HG03139 (cell line): ENCODE results near the gene EIF4E.
"Not testable (repeated sequence)": the region's sequence is repeated elsewhere in the genome, so short reads cannot be mapped to it uniquely, and the experiment has no call there.

Experiments used
- ATAC-seq: cut with Tn5 transposase; IDR thresholded peaks from one replicate; pipeline ENCODE4 v1.9.1; 2021; ENCODE audit not compliant: unreplicated experiment

The EIF4E gene

DNA sequence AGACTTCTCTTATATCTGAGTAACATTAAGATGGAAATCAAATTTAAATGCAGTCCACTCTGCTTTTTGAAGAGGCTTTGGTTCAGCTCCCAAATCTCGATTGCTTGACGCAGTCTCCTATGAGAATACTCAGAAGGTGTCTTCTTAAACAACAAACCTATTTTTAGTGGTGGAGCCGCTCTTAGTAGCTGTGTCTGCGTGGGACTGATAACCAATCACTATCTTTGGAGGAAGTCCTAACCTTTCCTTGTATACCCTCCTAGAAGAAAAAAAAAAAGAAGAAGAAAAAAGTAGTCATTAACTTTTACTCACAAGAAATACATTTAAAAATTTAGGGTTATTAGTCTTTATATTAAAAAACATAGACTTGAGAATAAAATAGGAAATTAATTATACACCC is 48.0 kb downstream of the EIF4E start:
- not testable (repeated sequence) for ATAC-seq

DNA sequence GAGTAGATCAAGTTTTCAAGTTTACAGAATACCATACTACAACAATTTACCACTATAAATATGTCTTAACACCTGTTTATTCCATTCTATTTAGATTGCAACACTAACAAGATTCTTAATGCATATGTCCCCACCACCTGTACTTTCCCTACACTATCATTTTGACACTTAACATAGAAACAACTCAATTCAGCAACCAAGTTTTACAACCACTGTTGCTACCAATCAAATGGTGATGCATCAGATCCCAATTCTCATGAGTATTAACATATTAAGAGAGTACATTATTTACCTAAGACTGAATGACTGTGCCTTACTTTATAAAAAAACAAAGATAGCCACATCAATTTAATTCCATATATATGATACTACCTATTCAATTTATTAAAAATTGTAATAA is 49.4 kb downstream of the EIF4E start:
- no peak for ATAC-seq

DNA sequence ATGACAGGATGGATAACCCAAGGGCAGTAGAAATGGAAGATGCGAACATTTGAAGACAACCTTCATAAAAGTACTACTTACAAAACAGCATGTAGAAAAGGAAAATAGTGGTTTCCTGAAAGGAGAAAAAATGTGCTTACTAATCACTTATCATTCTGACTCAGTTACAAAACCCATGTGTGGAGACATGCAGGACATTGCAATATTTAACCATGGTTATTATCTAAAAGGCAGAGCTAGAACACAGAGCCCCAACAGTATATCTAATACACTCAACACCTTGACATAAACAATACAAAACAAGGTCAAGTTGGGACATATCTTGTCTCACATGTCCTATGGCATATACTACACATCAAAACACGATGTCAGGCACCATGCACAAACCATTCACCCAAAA is 55.9 kb downstream of the EIF4E start:
- ATAC-seq: no peak

DNA sequence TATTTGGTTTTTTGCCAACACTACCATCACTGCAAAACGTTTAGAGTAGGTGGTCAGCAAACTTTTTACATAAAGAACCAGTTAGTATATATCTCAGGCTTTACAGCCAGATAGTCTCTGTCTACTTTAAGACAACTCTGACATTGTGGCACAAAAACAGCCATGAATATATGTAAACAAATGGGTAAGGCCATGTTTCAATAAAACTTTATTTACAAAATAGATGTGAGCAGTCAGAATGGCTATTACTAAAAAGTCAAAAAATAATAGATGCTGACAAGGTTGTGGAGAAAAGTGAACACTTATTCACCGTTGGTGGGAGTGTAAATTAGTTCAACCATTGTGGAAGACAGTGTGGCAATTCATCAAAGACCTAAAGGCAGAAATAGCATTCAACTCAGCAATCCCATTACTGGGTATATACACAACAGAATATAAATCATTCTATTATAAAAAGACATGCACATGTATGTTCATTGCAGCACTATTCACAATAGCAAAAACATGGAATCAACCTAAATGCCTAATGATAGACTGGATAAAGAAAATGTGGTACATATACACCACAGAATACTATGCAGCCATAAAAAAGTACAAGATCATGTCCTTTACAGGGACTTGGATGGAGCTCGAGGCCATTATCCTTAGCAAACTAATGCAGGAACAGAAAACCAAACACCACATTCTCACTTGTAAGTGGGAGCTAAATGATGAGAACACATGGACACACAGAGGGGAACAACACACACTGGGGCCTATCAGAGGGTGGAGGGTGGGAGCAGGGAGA is 56.6 kb downstream of the EIF4E start:
- not testable (repeated sequence) for ATAC-seq

DNA sequence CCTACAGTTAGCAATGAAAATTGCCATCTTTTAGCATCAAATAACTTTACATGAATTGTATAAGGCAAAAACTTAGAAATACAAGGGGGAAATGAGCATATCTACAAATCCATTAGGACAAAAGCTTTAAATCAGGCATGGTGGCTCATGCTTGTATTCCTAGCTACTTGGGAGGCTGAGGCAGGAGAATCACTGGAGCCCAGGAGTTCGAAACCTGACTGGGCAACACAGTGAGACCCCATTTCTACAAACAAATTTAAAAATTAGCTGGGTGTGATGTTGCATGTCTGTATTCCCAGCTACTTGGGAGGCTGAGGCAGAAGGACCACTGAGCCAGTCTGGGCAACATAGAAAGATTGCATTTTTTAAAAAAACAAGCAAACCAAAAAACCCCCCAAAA is 61.3 kb downstream of the EIF4E start:
- no peak for ATAC-seq

GRCh38 chr4:98865059-98865458 is 63.9 kb downstream of the EIF4E start:
- no peak for ATAC-seq

DNA sequence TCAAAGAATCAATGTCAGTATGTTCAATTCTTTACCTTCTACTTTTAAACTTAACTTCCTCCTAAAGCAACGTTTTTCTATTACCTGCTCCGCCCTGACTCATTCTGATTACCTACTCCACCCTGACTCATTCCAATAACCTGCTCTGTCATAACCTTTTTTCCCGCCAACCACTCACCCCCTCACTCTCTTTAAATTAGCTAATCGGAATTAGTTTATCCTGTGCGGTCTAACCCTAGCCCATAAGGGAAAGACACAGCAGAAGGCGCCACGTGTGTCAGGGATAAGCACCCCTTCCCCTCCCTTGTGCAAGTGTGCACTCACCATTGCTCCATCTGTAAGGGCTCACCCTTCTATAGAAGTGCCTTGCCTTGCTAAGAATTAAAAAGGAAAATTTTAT is 64.4 kb downstream of the EIF4E start:
- no peak for ATAC-seq

- no peak for ATAC-seq
Observed at GRCh38 chr4:98862371-98862770, 66.6 kb downstream of the EIF4E start.

GRCh38 chr4:98861100-98861884 is 67.6 kb downstream of the EIF4E start:
- no peak for ATAC-seq

- no peak for ATAC-seq
Observed at GRCh38 chr4:98851806-98852205, 77.1 kb downstream of the EIF4E start.

GRCh38 chr4:98850937-98851336 is 78.0 kb downstream of the EIF4E start:
- ATAC-seq: no peak

DNA sequence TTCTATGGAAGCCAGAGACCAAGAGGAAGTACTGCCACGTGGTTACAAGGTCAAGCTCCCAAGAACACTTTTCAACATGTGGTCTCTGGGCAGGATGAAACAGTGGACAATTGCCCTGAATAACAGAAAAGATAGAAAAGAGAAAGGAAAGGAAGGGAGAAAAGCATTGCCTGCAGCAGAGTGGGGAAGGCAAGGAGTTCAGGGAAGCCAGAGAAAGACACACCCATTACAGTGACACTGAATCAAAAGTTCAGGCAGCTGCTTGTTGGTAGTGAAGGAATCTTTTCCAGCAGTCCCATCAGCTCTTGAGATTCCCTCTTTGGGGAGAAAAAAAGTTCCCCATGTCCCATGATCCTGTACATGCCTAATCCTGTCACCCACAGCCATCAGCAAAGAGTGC is 80.5 kb downstream of the EIF4E start:
- no peak for ATAC-seq

GRCh38 chr4:98845960-98846359 is 83.0 kb downstream of the EIF4E start:
- ATAC-seq: no peak

- not testable (repeated sequence) for ATAC-seq
Observed at GRCh38 chr4:98842917-98843316, 86.0 kb downstream of the EIF4E start.

- no peak for ATAC-seq
Observed at GRCh38 chr4:98838977-98839618, 89.8 kb downstream of the EIF4E start.

DNA sequence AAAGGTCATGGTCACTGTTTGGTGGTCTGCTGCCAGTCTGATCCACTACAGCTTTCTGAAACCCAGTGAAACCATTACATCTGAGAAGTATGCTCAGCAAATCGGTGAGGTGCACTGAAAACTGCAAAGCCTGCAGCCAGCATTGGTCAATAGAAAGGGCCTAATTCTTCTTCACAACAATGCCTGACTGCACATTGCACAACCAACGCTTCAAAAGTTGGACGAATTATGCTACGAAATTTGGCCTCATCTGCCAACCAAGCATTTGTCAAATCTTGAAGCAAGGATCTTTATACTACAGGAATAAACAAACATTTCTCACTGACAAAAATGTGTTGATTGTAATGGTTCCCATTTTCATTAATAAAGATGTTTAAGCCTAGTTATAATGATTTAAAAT is 90.4 kb downstream of the EIF4E start:
- no peak for ATAC-seq

GRCh38 chr4:98833384-98833783 is 95.5 kb downstream of the EIF4E start:
- ATAC-seq: no peak

DNA sequence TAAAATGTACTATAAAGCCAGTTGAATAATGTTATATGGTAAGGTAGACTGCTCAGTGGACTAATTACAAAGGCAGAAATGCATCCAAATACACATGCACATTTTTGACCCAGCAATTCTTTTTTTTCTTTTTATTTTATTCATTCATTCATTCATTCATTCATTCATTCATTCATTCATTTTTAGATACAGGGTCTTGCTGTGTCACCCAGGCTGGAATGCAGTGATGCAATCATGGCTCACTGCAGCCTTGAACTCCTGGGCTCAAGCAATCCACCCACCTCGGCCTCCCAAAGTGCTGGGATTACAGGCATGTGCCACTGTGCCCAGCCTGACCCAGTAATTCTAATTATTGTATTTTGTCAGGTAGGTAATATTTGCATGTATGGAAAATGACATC is 97.9 kb downstream of the EIF4E start:
- ATAC-seq: not testable (repeated sequence)
